ENCODE measurements around the gene FAM228B. TPM values are rescaled to one million over a fixed set of nuclear protein-coding genes. Genes with fewer than 3 reads are reported as not detected.

FAM228B gene
- total RNA-seq, 2 donors from 2014 or later: 17.7 to 20.6 TPM

- no peak for TF ChIP-seq CTCF (IDR thresholded peaks at IDR 0.05)
- TF ChIP-seq POLR2A (IDR thresholded peaks at IDR 0.05): no peak
- TF ChIP-seq POLR2AphosphoS5 (IDR thresholded peaks at IDR 0.05): no peak
- Histone ChIP-seq H3K4me3 (no peak overlapping the region), H3K36me3 (no peaks in the 10 kb centered on the region), H3K4me1 (replicated peaks) (no peaks in the 10 kb centered on the region), H3K27ac (no peak overlapping the region), H3K27me3 (replicated peaks; ENCODE audit: insufficient read depth) (no peaks in the 10 kb centered on the region), H3K9me3 (no peaks in the 10 kb centered on the region)
- 79% methylated on average over 12 of the region's 12 CpGs for WGBS
- DNase-seq (ENCODE audit: low spot score): no peak
- intact Hi-C loops (cut with DNase I): no loop called here
Measured at GRCh38 chr2:24199968-24200590, 76.8 kb downstream of the FAM228B start.

- H3K4me1 ChIP-seq (replicated peaks): no peaks in the 10 kb centered on the region
- no peak overlapping the region for H3K4me3 ChIP-seq
- H3K9me3 ChIP-seq: no peaks in the 10 kb centered on the region
- intact Hi-C loops (cut with DNase I): no loop called here
- no peak overlapping the region for H3K27ac ChIP-seq
- no peaks in the 10 kb centered on the region for H3K27me3 ChIP-seq (replicated peaks; ENCODE audit: insufficient read depth)
- no peaks in the 10 kb centered on the region for H3K36me3 ChIP-seq
- DNase-seq (ENCODE audit: low spot score): no peak
- WGBS: 89% methylated on average over 3 of the region's 3 CpGs
- no peak for TF ChIP-seq POLR2A (IDR thresholded peaks at IDR 0.05)
- no peak for TF ChIP-seq POLR2AphosphoS5 (IDR thresholded peaks at IDR 0.05)
- no peak for TF ChIP-seq CTCF (IDR thresholded peaks at IDR 0.05)
Measured at GRCh38 chr2:24200799-24201198, 77.5 kb downstream of the FAM228B start.

- 42% methylated on average over 19 of the region's 19 CpGs for WGBS
- TF ChIP-seq POLR2AphosphoS5 (IDR thresholded peaks at IDR 0.05) (no peak), POLR2A (IDR thresholded peaks at IDR 0.05) (no peak), CTCF (IDR thresholded peaks at IDR 0.05) (no peak)
- Histone ChIP-seq H3K9me3 (no peaks in the 10 kb centered on the region), H3K4me1 (replicated peaks) (no peaks in the 10 kb centered on the region), H3K27ac (no peak overlapping the region), H3K36me3 (no peaks in the 10 kb centered on the region), H3K4me3 (no peak overlapping the region), H3K27me3 (replicated peaks; ENCODE audit: insufficient read depth) (no peaks in the 10 kb centered on the region)
- intact Hi-C loops (cut with DNase I): no loop called here
- DNase-seq (ENCODE audit: low spot score): no peak
Measured at GRCh38 chr2:24203029-24203786, 79.9 kb downstream of the FAM228B start.

- DNase-seq (ENCODE audit: low spot score): no peak
- no peak overlapping the region for H3K4me3 ChIP-seq
- no peaks in the 10 kb centered on the region for H3K4me1 ChIP-seq (replicated peaks)
- no peak for TF ChIP-seq POLR2AphosphoS5 (IDR thresholded peaks at IDR 0.05)
- no peak for TF ChIP-seq CTCF (IDR thresholded peaks at IDR 0.05)
- TF ChIP-seq POLR2A (IDR thresholded peaks at IDR 0.05): no peak
- no peaks in the 10 kb centered on the region for H3K27me3 ChIP-seq (replicated peaks; ENCODE audit: insufficient read depth)
- intact Hi-C loops (cut with DNase I): no loop called here
- no peaks in the 10 kb centered on the region for H3K9me3 ChIP-seq
- H3K27ac ChIP-seq: no peak overlapping the region
- 34% methylated on average over 5 of the region's 5 CpGs for WGBS
- H3K36me3 ChIP-seq: no peaks in the 10 kb centered on the region
Measured at GRCh38 chr2:24203787-24204150, 80.5 kb downstream of the FAM228B start.

GRCh38 chr2:24204505-24204904 lies 81.2 kb downstream of the FAM228B start:
- TF ChIP-seq POLR2A (IDR thresholded peaks at IDR 0.05): no peak
- 97% methylated on average over 12 of the region's 12 CpGs for WGBS
- Histone ChIP-seq H3K27me3 (replicated peaks; ENCODE audit: insufficient read depth) (no peaks in the 10 kb centered on the region), H3K4me3 (no peak overlapping the region), H3K36me3 (peaks cover 3 to 6% of the 10 kb centered on the region in 2 donors), H3K9me3 (no peaks in the 10 kb centered on the region), H3K4me1 (replicated peaks) (no peaks in the 10 kb centered on the region), H3K27ac (no peak overlapping the region)
- DNase-seq (ENCODE audit: low spot score): no peak
- intact Hi-C loops (cut with DNase I): no loop called here

Data from prostate gland (tissue), 2 donors.